DND-41 (cell line): ENCODE measurements around the gene HPS3.

Experiments
- ATAC-seq: fragments of 200-7000 bp; cut with Tn5 transposase; 3 replicates; pipeline ENCODE4 v1.9.1; 2021; ENCODE audit warnings: low read depth; ENCODE audit not compliant: insufficient read depth
- DNase-seq: peaks from one replicate; pipeline ENCODE4 v3.0.0-alpha.2; 2020
- H2AFZ ChIP-seq: 2 replicates; pipeline ENCODE4 v1.6.0; 2012; ENCODE audit warnings: low read depth, low read length
- H3K27ac ChIP-seq: 2 replicates; pipeline ENCODE4 v1.5.1; 2012; ENCODE audit warnings: low read length, inconsistent platforms
- H3K27me3 ChIP-seq: fragments of 200-600 bp; sonication (generic); 2 replicates; pipeline ENCODE4 v1.6.0; 2012; ENCODE audit warnings: low read length, mild to moderate bottlenecking, inconsistent platforms; ENCODE audit not compliant: insufficient read depth, poor library complexity
- H3K36me3 ChIP-seq: 2 replicates; pipeline ENCODE4 v1.5.1; 2012; ENCODE audit warnings: low read length, inconsistent platforms; ENCODE audit not compliant: insufficient read depth
- H3K4me1 ChIP-seq: 2 replicates; pipeline ENCODE4 v1.5.1; 2012; ENCODE audit warnings: mild to moderate bottlenecking, low read length; ENCODE audit not compliant: insufficient read depth
- H3K4me2 ChIP-seq: 2 replicates; pipeline ENCODE4 v1.6.0; 2012; ENCODE audit warnings: mild to moderate bottlenecking, moderate library complexity, low read length, inconsistent platforms; ENCODE audit not compliant: insufficient read depth
- H3K4me3 ChIP-seq, 2 experiments: fragments of 200-600 bp in 1 of 2; shearing (Covaris generic) in 1 of 2; 2 replicates each; pipeline ENCODE4 v1.5.1; 2012 to 2016; ENCODE audit warnings: inconsistent platforms in 2 of 2, low read length in 2 of 2, mild to moderate bottlenecking in 2 of 2, low read depth in 1 of 2, moderate library complexity in 1 of 2
- H3K79me2 ChIP-seq: 2 replicates; pipeline ENCODE4 v1.6.0; 2012; ENCODE audit warnings: low read length, inconsistent platforms; ENCODE audit not compliant: insufficient read depth
- H3K9ac ChIP-seq: 2 replicates; pipeline ENCODE4 v1.6.0; 2012; ENCODE audit warnings: low read depth, mild to moderate bottlenecking, inconsistent platforms, low read length, moderate library complexity
- H3K9me3 ChIP-seq: 2 replicates; pipeline ENCODE4 v1.5.1; 2012; ENCODE audit warnings: low read length, moderate library complexity, mild to moderate bottlenecking, inconsistent platforms; ENCODE audit not compliant: insufficient read depth, severe bottlenecking
- H4K20me1 ChIP-seq: 2 replicates; pipeline ENCODE4 v1.6.0; 2012; ENCODE audit warnings: low read length; ENCODE audit not compliant: insufficient read depth
- CTCF ChIP-seq: IDR thresholded peaks from 2 replicates; pipeline ENCODE4 v1.5.1; 2012; ENCODE audit warnings: borderline replicate concordance, low read length, moderate library complexity, mild to moderate bottlenecking; ENCODE audit not compliant: poor library complexity, severe bottlenecking; ENCODE audit errors: extremely low read depth
- EZH2 ChIP-seq: IDR thresholded peaks from 3 replicates; pipeline ENCODE4 v1.6.1; 2012; ENCODE audit warnings: borderline replicate concordance, low read depth, mild to moderate bottlenecking, moderate library complexity, low read length, inconsistent platforms; ENCODE audit not compliant: severe bottlenecking

HPS3 gene

GRCh38 chr3:149129326-149130205, at the start of gene HPS3:
TSS of gene HPS3 (plus strand) at chr3:149129638. CDS start at chr3:149129724, 86 bp downstream.
- peak; percentile 77 for DNase-seq
- H3K4me3 ChIP-seq, result peak within 1 kb of the TSS; percentile 60 to 91
- peaks cover 30% of the 10 kb centered on the region for H3K4me1 ChIP-seq
- peak; percentile 88 for ATAC-seq
- peak within 1 kb of the TSS; percentile 98 for H3K4me2 ChIP-seq
- peak within 1 kb of the TSS; percentile 98 for H2AFZ ChIP-seq
- TF ChIP-seq EZH2 (no peak), CTCF (no peak)
- 0 out of 2 replicates have a peak, but pooled peaks cover 5% of the 10 kb centered on the region for H4K20me1 ChIP-seq
- H3K27ac ChIP-seq, result peak within 1 kb of the TSS; percentile 66
- H3K9me3 ChIP-seq, result no peaks in the 10 kb centered on the region
- peak within 1 kb of the TSS; percentile 76 for H3K9ac ChIP-seq
- peaks cover 26% of the 10 kb centered on the region for H3K27me3 ChIP-seq
- peaks cover 32% of the 10 kb centered on the region for H3K79me2 ChIP-seq
- H3K36me3 ChIP-seq, result peaks cover 1% of the 10 kb centered on the region; the same call in 1 of the 2 replicates

GRCh38 chr3:149080011-149080698, 49.3 kb upstream of the HPS3 start:
- no peaks in the 10 kb centered on the region for H3K27me3 ChIP-seq
- no peak overlapping the region for H3K4me3 ChIP-seq
- no peak overlapping the region for H3K4me2 ChIP-seq
- ATAC-seq (peak; percentile 48; the same call in 1 of the 3 replicates), DNase-seq (no peak)
- H3K4me1 ChIP-seq, result peaks cover 50% of the 10 kb centered on the region
- TF ChIP-seq EZH2 (no peak), CTCF (no peak)
- H3K9ac ChIP-seq, result no peak overlapping the region
- peaks cover 32% of the 10 kb centered on the region; the same call in 1 of the 2 replicates for H4K20me1 ChIP-seq
- peaks cover 95% of the 10 kb centered on the region for H3K79me2 ChIP-seq
- no peak overlapping the region for H2AFZ ChIP-seq
- no peak overlapping the region for H3K27ac ChIP-seq
- H3K9me3 ChIP-seq, result no peaks in the 10 kb centered on the region
- peaks cover 80% of the 10 kb centered on the region for H3K36me3 ChIP-seq

- H3K4me1 ChIP-seq, result peaks cover 52% of the 10 kb centered on the region
- H2AFZ ChIP-seq, result no peak overlapping the region
- H3K4me3 ChIP-seq, result no peak overlapping the region
- ATAC-seq (no peak), DNase-seq (no peak)
- H3K27me3 ChIP-seq, result no peaks in the 10 kb centered on the region
- no peak overlapping the region for H3K27ac ChIP-seq
- no peak overlapping the region for H3K9ac ChIP-seq
- H3K79me2 ChIP-seq, result peaks cover 95% of the 10 kb centered on the region
- H3K36me3 ChIP-seq, result peaks cover 76% of the 10 kb centered on the region
- no peaks in the 10 kb centered on the region for H3K9me3 ChIP-seq
- H4K20me1 ChIP-seq, result peaks cover 38% of the 10 kb centered on the region; the same call in 1 of the 2 replicates
- peak overlapping the region; percentile 47; the same call in 1 of the 2 replicates for H3K4me2 ChIP-seq
- TF ChIP-seq EZH2, result no peak
- no peak for TF ChIP-seq CTCF
Measured at GRCh38 chr3:149080699-149081091, 48.7 kb upstream of the HPS3 start.
